H9 (cell line): ENCODE results near the gene AGA. TPM values are rescaled to one million over a fixed set of nuclear protein-coding genes. Genes with fewer than 3 reads are reported as not detected.

Experiments used
- DNase-seq: peaks from one replicate; pipeline ENCODE4 v3.0.0-alpha.2; 2017
- H2AFZ ChIP-seq: one replicate; pipeline ENCODE4 v1.6.1; 2013; ENCODE audit warnings: mild to moderate bottlenecking, low read length, control low read depth, moderate library complexity
- H2AK5ac ChIP-seq: 2 replicates; pipeline ENCODE4 v1.6.1; 2013; ENCODE audit warnings: low read length, control low read depth, mixed read lengths; ENCODE audit not compliant: insufficient read length
- H2BK120ac ChIP-seq: one replicate; pipeline ENCODE4 v1.6.1; 2013; ENCODE audit warnings: low read depth, mild to moderate bottlenecking, low read length, control low read depth, inconsistent platforms; ENCODE audit not compliant: poor library complexity, severe bottlenecking
- H2BK12ac ChIP-seq: 2 replicates; pipeline ENCODE4 v1.6.1; 2013; ENCODE audit warnings: low read length, control low read depth, mixed read lengths, low read depth; ENCODE audit not compliant: insufficient read length
- H2BK15ac ChIP-seq: 2 replicates; pipeline ENCODE4 v1.6.1; 2013; ENCODE audit warnings: low read depth, low read length, control low read depth
- H2BK20ac ChIP-seq: one replicate; pipeline ENCODE4 v1.6.1; 2013; ENCODE audit warnings: low read depth, mild to moderate bottlenecking, low read length, control low read depth, inconsistent platforms; ENCODE audit not compliant: poor library complexity, severe bottlenecking
- H2BK5ac ChIP-seq: 2 replicates; pipeline ENCODE4 v1.6.1; 2013; ENCODE audit warnings: low read length, control low read depth, mixed read lengths; ENCODE audit not compliant: insufficient read length
- H3K14ac ChIP-seq: 2 replicates; pipeline ENCODE4 v1.6.1; 2013; ENCODE audit warnings: low read length, control low read depth; ENCODE audit not compliant: insufficient read depth
- H3K18ac ChIP-seq: 2 replicates; pipeline ENCODE4 v1.6.1; 2013; ENCODE audit warnings: low read depth, mild to moderate bottlenecking, mixed read lengths, low read length, control low read depth; ENCODE audit not compliant: insufficient read length
- H3K23ac ChIP-seq: 2 replicates; pipeline ENCODE4 v1.6.1; 2013; ENCODE audit warnings: low read length, control low read depth, mixed read lengths, low read depth; ENCODE audit not compliant: insufficient read length
- H3K23me2 ChIP-seq: 2 replicates; pipeline ENCODE4 v1.6.1; 2013; ENCODE audit warnings: low read depth, mild to moderate bottlenecking, mixed read lengths, low read length, control low read depth; ENCODE audit not compliant: insufficient read length, poor library complexity, severe bottlenecking
- H3K27ac ChIP-seq: 2 replicates; pipeline ENCODE4 v1.5.1; 2013; ENCODE audit warnings: low read length, control low read depth, mixed read lengths, low read depth; ENCODE audit not compliant: insufficient read length
- H3K27me3 ChIP-seq: 2 replicates; pipeline ENCODE4 v1.6.1; 2013; ENCODE audit warnings: low read length, control low read depth, inconsistent platforms; ENCODE audit not compliant: insufficient read depth
- H3K4ac ChIP-seq: 2 replicates; pipeline ENCODE4 v1.6.1; 2013; ENCODE audit warnings: low read depth, mild to moderate bottlenecking, control low read depth, inconsistent platforms, low read length, moderate library complexity
- H3K4me1 ChIP-seq: 2 replicates; pipeline ENCODE4 v1.6.1; 2013; ENCODE audit warnings: low read length, control low read depth, inconsistent platforms; ENCODE audit not compliant: insufficient read depth
- H3K4me2 ChIP-seq: 2 replicates; pipeline ENCODE4 v1.6.1; 2013; ENCODE audit warnings: low read length, control low read depth, mixed read lengths; ENCODE audit not compliant: insufficient read length, insufficient read depth
- H3K56ac ChIP-seq: 2 replicates; pipeline ENCODE4 v1.6.1; 2013; ENCODE audit warnings: low read depth, mild to moderate bottlenecking, mixed read lengths, low read length, control low read depth; ENCODE audit not compliant: insufficient read length
- H3K79me1 ChIP-seq: 2 replicates; pipeline ENCODE4 v1.6.1; 2013; ENCODE audit warnings: low read depth, mild to moderate bottlenecking, moderate library complexity, low read length, control low read depth, inconsistent platforms; ENCODE audit not compliant: insufficient read depth, poor library complexity, severe bottlenecking
- H3K79me2 ChIP-seq: 2 replicates; pipeline ENCODE4 v1.6.1; 2013; ENCODE audit warnings: low read length, control low read depth, inconsistent platforms; ENCODE audit not compliant: insufficient read depth
- H3K9ac ChIP-seq: 2 replicates; pipeline ENCODE4 v1.6.1; 2013; ENCODE audit warnings: low read length, control low read depth, mixed read lengths; ENCODE audit not compliant: insufficient read length; ENCODE audit errors: extremely low read depth
- H3K9me3 ChIP-seq: one replicate; pipeline ENCODE4 v1.6.1; 2013; ENCODE audit warnings: low read depth, low read length, inconsistent platforms; ENCODE audit not compliant: control insufficient read depth
- H3T11ph ChIP-seq: one replicate; pipeline ENCODE4 v1.6.1; 2013; ENCODE audit warnings: mild to moderate bottlenecking, low read length, control low read depth, inconsistent platforms
- H4K20me1 ChIP-seq: one replicate; pipeline ENCODE4 v1.6.1; 2013; ENCODE audit not compliant: control insufficient read depth, insufficient read length, insufficient read depth
- H4K5ac ChIP-seq: 2 replicates; pipeline ENCODE4 v1.6.1; 2013; ENCODE audit warnings: low read depth, mild to moderate bottlenecking, mixed read lengths, low read length, control low read depth; ENCODE audit not compliant: insufficient read length
- H4K8ac ChIP-seq: replicated peaks from 2 replicates; pipeline ENCODE4 v1.6.1; 2013; ENCODE audit warnings: low read length, control low read depth, mixed read lengths, low read depth; ENCODE audit not compliant: insufficient read length
- H4K91ac ChIP-seq: 2 replicates; pipeline ENCODE4 v1.6.1; 2013; ENCODE audit warnings: low read depth, mild to moderate bottlenecking, moderate library complexity, mixed read lengths, low read length, control low read depth; ENCODE audit not compliant: insufficient read length
- H3K27ac Mint-ChIP-seq, 3 experiments: 2 replicates in 2 of 3; 3 replicates in 1 of 3; pipeline ENCODE4 v1.8.0; 2020 to 2021; ENCODE audit warnings: mixed read lengths in 3 of 3, mild to moderate bottlenecking in 1 of 3, moderate library complexity in 1 of 3
- H3K27me3 Mint-ChIP-seq: 2 replicates; pipeline ENCODE4 v1.8.0; 2021; ENCODE audit warnings: low read depth, mild to moderate bottlenecking, moderate library complexity, mixed read lengths
- H3K36me3 Mint-ChIP-seq, 3 experiments: 2 replicates in 2 of 3; 3 replicates in 1 of 3; pipeline ENCODE4 v1.8.0; 2020 to 2021; ENCODE audit warnings: low read depth in 3 of 3, mixed read lengths in 3 of 3; ENCODE audit not compliant: insufficient read depth in 1 of 3
- H3K4me1 Mint-ChIP-seq, 2 experiments: 2 replicates each; pipeline ENCODE4 v1.8.0; 2020; ENCODE audit warnings: mixed read lengths in 2 of 2
- H3K4me3 Mint-ChIP-seq, 2 experiments: 2 replicates in 1 of 2; 3 replicates in 1 of 2; pipeline ENCODE4 v1.8.0; 2020 to 2021; ENCODE audit warnings: mild to moderate bottlenecking in 2 of 2, mixed read lengths in 2 of 2, moderate library complexity in 1 of 2
- H3K9me3 Mint-ChIP-seq, 2 experiments: 2 replicates in 1 of 2; 3 replicates in 1 of 2; pipeline ENCODE4 v1.8.0; 2020; ENCODE audit warnings: mild to moderate bottlenecking in 2 of 2, mixed read lengths in 2 of 2, moderate library complexity in 1 of 2
- total RNA-seq: library from RNA; stranded (reverse); gene quantifications from 2 replicates; pipeline ENCODE4 v1.2.1, GENCODE V29; 2021
- TF ChIP-seq, protein P1 (sequence below): fragments of 200-600 bp; sonication (generic); conservative IDR thresholded peaks from 3 replicates; pipeline ENCODE4 v1.8.0; 2021; ENCODE audit warnings: antibody characterized with exemption, mild to moderate bottlenecking

AGA gene
- total RNA-seq, 1 experiment from 2014 or later, result 10.0 TPM

DNA sequence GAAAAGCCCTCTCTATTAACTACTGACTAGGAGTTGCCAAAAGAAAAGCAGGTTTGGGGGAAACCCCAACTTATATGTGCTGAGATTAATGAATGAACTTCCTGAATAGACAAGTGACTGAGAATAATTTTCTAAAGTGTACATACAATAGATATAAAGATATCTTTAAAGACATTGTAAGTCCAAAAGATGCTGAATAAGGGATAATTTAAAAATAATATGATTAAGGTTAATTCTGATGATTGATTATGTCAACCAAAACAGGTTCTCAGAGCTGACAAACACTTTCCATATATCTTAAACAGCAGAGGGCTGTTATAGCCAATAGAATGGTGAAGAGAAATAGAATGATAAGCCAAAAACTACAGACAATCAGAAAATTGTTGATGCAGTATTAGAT, 28.6 kb downstream of the AGA start:
- no peaks in the 10 kb centered on the region for H3K27me3 ChIP-seq
- H3K18ac ChIP-seq, result no peak overlapping the region
- H3K23ac ChIP-seq, result no peak overlapping the region
- H3K9ac ChIP-seq, result no peak overlapping the region
- H3K79me2 ChIP-seq, result no peaks in the 10 kb centered on the region
- H4K20me1 ChIP-seq, result no peaks in the 10 kb centered on the region
- no peak overlapping the region for H3K56ac ChIP-seq
- no peaks in the 10 kb centered on the region for H3K79me1 ChIP-seq
- no peak overlapping the region for H2BK12ac ChIP-seq
- H4K91ac ChIP-seq, result no peak overlapping the region
- Mint-ChIP-seq H3K36me3 (peaks cover 0 to 8% (median 0%) of the 10 kb centered on the region in 3 experiments; a peak in 2 of 7 replicates), H3K9me3 (peaks cover 0 to 7% of the 10 kb centered on the region in 2 experiments; a peak in 3 of 5 replicates), H3K27me3 (no peaks in the 10 kb centered on the region), H3K4me3 (no peak overlapping the region), H3K27ac (no peak overlapping the region), H3K4me1 (peaks cover 4 to 5% of the 10 kb centered on the region in 2 experiments; a peak in 3 of 4 replicates)
- H2BK15ac ChIP-seq, result no peak overlapping the region
- DNase-seq, result no peak
- no peaks in the 10 kb centered on the region for H3K23me2 ChIP-seq
- no peaks in the 10 kb centered on the region for H3K9me3 ChIP-seq
- no peak overlapping the region for H2AK5ac ChIP-seq
- H2BK20ac ChIP-seq, result no peak overlapping the region
- no peak overlapping the region for H3K4me2 ChIP-seq
- no peak overlapping the region for H2AFZ ChIP-seq
- no peak overlapping the region for H4K8ac ChIP-seq
- H3K14ac ChIP-seq, result no peak overlapping the region
- H3T11ph ChIP-seq, result no peak overlapping the region
- H2BK120ac ChIP-seq, result no peak overlapping the region
- no peak overlapping the region for H3K4ac ChIP-seq
- no peak overlapping the region for H2BK5ac ChIP-seq
- TF ChIP-seq, protein P1, sequence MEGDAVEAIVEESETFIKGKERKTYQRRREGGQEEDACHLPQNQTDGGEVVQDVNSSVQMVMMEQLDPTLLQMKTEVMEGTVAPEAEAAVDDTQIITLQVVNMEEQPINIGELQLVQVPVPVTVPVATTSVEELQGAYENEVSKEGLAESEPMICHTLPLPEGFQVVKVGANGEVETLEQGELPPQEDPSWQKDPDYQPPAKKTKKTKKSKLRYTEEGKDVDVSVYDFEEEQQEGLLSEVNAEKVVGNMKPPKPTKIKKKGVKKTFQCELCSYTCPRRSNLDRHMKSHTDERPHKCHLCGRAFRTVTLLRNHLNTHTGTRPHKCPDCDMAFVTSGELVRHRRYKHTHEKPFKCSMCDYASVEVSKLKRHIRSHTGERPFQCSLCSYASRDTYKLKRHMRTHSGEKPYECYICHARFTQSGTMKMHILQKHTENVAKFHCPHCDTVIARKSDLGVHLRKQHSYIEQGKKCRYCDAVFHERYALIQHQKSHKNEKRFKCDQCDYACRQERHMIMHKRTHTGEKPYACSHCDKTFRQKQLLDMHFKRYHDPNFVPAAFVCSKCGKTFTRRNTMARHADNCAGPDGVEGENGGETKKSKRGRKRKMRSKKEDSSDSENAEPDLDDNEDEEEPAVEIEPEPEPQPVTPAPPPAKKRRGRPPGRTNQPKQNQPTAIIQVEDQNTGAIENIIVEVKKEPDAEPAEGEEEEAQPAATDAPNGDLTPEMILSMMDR, result no peak
- no peak overlapping the region for H4K5ac ChIP-seq
- no peaks in the 10 kb centered on the region for H3K4me1 ChIP-seq
- no peak overlapping the region for H3K27ac ChIP-seq
